Measurements from ENCODE around the gene CACNG7.

CACNG7 gene

DNA sequence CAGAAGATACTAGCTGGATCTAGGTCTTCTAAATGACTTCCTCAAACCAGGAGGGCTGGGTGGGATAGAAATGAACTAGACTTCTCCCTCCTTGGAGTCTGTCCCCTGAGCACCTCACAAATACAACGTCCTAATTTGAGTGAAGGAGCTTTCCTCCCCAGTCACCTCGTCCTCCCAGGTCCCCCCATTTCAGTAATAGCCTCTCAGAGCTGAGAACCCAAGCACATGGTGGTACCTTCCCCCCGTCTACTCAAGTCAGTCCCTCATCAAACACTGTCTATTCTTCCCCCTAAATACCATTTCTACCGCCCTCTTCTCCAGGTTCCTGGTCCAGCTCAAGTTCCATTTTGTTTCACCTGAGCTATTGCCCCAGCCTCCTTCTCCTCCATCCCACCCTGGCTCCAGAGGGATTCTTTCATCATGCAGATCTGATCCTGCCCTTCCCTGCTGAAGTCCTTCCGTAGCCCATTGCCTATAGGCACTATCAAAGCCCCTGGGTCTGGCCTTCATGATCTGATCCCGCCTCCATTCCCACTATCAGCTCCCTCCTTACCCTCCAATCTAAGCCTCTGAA lies 32.3 kb upstream of the CACNG7 start:
- Histone ChIP-seq H3K36me3 (ENCODE audit: insufficient read depth, low read length) (peaks cover 31% of the 10 kb centered on the region; the same call in 1 of the 2 replicates), H3K4me1 (ENCODE audit: insufficient read depth, low read length, poor library complexity, severe bottlenecking) (peaks cover 36% of the 10 kb centered on the region), H3K4me2 (ENCODE audit: low read depth, low read length, poor library complexity, severe bottlenecking) (peak overlapping the region; percentile 24), H3K9ac (ENCODE audit: low read depth, low read length, poor library complexity, severe bottlenecking) (no peak overlapping the region), H3K9me2 (replicated peaks; ENCODE audit: low read depth, low read length) (no peaks in the 10 kb centered on the region), H4K20me1 (ENCODE audit: insufficient read depth, low read length, poor library complexity, severe bottlenecking) (peaks cover 49% of the 10 kb centered on the region), H3K4me3 (ENCODE audit: low read length, poor library complexity, severe bottlenecking) (no peak overlapping the region), H3K9me3 (ENCODE audit: insufficient read depth, low read depth, low read length) (no peaks in the 10 kb centered on the region), H3K79me2 (ENCODE audit: insufficient read depth, low read length) (peaks cover 50% of the 10 kb centered on the region), H2AFZ (ENCODE audit: low read length) (no peak overlapping the region), H3K27me3 (ENCODE audit: insufficient read depth, low read length, poor library complexity, severe bottlenecking) (peaks cover 17% of the 10 kb centered on the region), H3F3A (ENCODE audit: low read depth) (no peaks in the 10 kb centered on the region)
- TF ChIP-seq CTCF (conservative IDR thresholded peaks at IDR 0.05; ENCODE audit: low read length) (no peak), EZH2phosphoT487 (IDR thresholded peaks at IDR 0.05; ENCODE audit: borderline replicate concordance) (no peak)

- H3K4me3 ChIP-seq (ENCODE audit: low read length, poor library complexity, severe bottlenecking) = no peak overlapping the region
- no peak overlapping the region for H2AFZ ChIP-seq (ENCODE audit: low read length)
- no peak for TF ChIP-seq EZH2phosphoT487 (IDR thresholded peaks at IDR 0.05; ENCODE audit: borderline replicate concordance)
- TF ChIP-seq CTCF (conservative IDR thresholded peaks at IDR 0.05; ENCODE audit: low read length) = no peak
- H3K4me1 ChIP-seq (ENCODE audit: insufficient read depth, low read length, poor library complexity, severe bottlenecking) = peaks cover 42% of the 10 kb centered on the region
- H4K20me1 ChIP-seq (ENCODE audit: insufficient read depth, low read length, poor library complexity, severe bottlenecking) = peaks cover 45% of the 10 kb centered on the region
- H3K27me3 ChIP-seq (ENCODE audit: insufficient read depth, low read length, poor library complexity, severe bottlenecking) = peaks cover 17% of the 10 kb centered on the region
- H3K79me2 ChIP-seq (ENCODE audit: insufficient read depth, low read length) = peaks cover 44% of the 10 kb centered on the region
- peaks cover 31% of the 10 kb centered on the region; the same call in 1 of the 2 replicates for H3K36me3 ChIP-seq (ENCODE audit: insufficient read depth, low read length)
- H3K9ac ChIP-seq (ENCODE audit: low read depth, low read length, poor library complexity, severe bottlenecking) = no peak overlapping the region
- H3F3A ChIP-seq (ENCODE audit: low read depth) = no peaks in the 10 kb centered on the region
- H3K4me2 ChIP-seq (ENCODE audit: low read depth, low read length, poor library complexity, severe bottlenecking) = no peak overlapping the region
- H3K9me2 ChIP-seq (replicated peaks; ENCODE audit: low read depth, low read length) = no peaks in the 10 kb centered on the region
- H3K9me3 ChIP-seq (ENCODE audit: insufficient read depth, low read depth, low read length) = no peaks in the 10 kb centered on the region
Measured at GRCh38 chr19:53877361-53877766, 31.7 kb upstream of the CACNG7 start.

DNA sequence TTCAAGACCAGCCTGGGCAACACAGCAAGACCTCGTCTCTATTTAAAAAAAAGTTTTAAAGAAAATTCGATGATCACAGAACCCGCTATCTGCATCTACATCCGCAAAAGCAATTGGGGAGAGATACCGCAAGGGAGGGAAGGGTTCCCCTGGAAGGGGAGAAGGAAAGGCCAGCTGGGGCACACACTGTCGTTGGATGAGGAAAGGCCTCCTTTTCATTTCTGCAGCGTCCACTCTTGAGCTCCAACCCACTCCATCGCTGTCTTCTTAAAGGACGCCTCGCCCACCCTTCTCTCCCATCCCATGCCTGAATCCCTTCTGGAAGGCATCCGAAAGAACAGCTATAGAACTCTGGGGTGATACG lies 30.3 kb upstream of the CACNG7 start:
- no peaks in the 10 kb centered on the region for H3K9me2 ChIP-seq (replicated peaks; ENCODE audit: low read depth, low read length)
- H3K4me1 ChIP-seq (ENCODE audit: insufficient read depth, low read length, poor library complexity, severe bottlenecking) = peaks cover 39% of the 10 kb centered on the region
- peaks cover 30% of the 10 kb centered on the region; the same call in 1 of the 2 replicates for H3K79me2 ChIP-seq (ENCODE audit: insufficient read depth, low read length)
- H3F3A ChIP-seq (ENCODE audit: low read depth) = no peaks in the 10 kb centered on the region
- peak overlapping the region; percentile 71 for H3K4me3 ChIP-seq (ENCODE audit: low read length, poor library complexity, severe bottlenecking)
- H3K27me3 ChIP-seq (ENCODE audit: insufficient read depth, low read length, poor library complexity, severe bottlenecking) = peaks cover 17% of the 10 kb centered on the region
- H3K36me3 ChIP-seq (ENCODE audit: insufficient read depth, low read length) = peaks cover 25% of the 10 kb centered on the region; the same call in 1 of the 2 replicates
- H2AFZ ChIP-seq (ENCODE audit: low read length) = peak overlapping the region; percentile 78
- no peak overlapping the region for H3K9ac ChIP-seq (ENCODE audit: low read depth, low read length, poor library complexity, severe bottlenecking)
- peak overlapping the region; percentile 80 for H3K4me2 ChIP-seq (ENCODE audit: low read depth, low read length, poor library complexity, severe bottlenecking)
- no peaks in the 10 kb centered on the region for H3K9me3 ChIP-seq (ENCODE audit: insufficient read depth, low read depth, low read length)
- no peak for TF ChIP-seq CTCF (conservative IDR thresholded peaks at IDR 0.05; ENCODE audit: low read length)
- TF ChIP-seq EZH2phosphoT487 (IDR thresholded peaks at IDR 0.05; ENCODE audit: borderline replicate concordance) = no peak
- peaks cover 33% of the 10 kb centered on the region for H4K20me1 ChIP-seq (ENCODE audit: insufficient read depth, low read length, poor library complexity, severe bottlenecking)
